HCT116 (cell line): ENCODE data around the gene CASP10. TPM values are rescaled to one million over a fixed set of nuclear protein-coding genes. Genes with fewer than 3 reads are reported as not detected.

ENCODE experiments used
- ATAC-seq: fragments of 200-7000 bp; cut with Tn5 transposase; 2 replicates; pipeline ENCODE4 v1.9.1; 2020; ENCODE audit warnings: mild to moderate bottlenecking, moderate library complexity
- BruUV-seq: library from RNA; stranded (reverse); fragments of 400-500 nt; replicated peaks from 2 replicates; lab custom pipeline; 2021; lab: Mats Ljungman, UMichigan
- CTCF ChIA-PET: fragments of 300-600 bp; sonication (Branson Sonifier 250); formaldehyde crosslinking; loops from one replicate; lab custom pipeline; 2021; ENCODE audit warnings: antibody characterized with exemption; lab: Charles Lee
- POLR2A ChIA-PET: fragments of 300-600, 350-600 bp; sonication (Branson Sonifier 250); formaldehyde crosslinking; loops from one replicate; lab custom pipeline; 2021; ENCODE audit warnings: antibody characterized with exemption; lab: Charles Lee
- RAD21 ChIA-PET, 2 experiments: fragments of 300-600 bp; sonication (Branson Sonifier 250); formaldehyde crosslinking; loops; one replicate each; lab custom pipeline; 2023; ENCODE audit warnings: low total read pairs in 2 of 2; ENCODE audit not compliant: uncharacterized antibody in 2 of 2, unreplicated experiment in 2 of 2, low non-redundant PET in 1 of 2; lab: Charles Lee
- DNase-seq: peaks from one replicate; pipeline ENCODE4 v3.0.0-alpha.2; 2010; ENCODE audit warnings: low read depth, low spot score
- H2AFZ ChIP-seq: fragments of 200-600 bp; shearing (Covaris generic), sonication (generic); 2 replicates; pipeline ENCODE4 v1.6.1; 2017; ENCODE audit warnings: low read depth, mixed run types, mixed read lengths, antibody characterized with exemption, low read length; ENCODE audit not compliant: poor library complexity, severe bottlenecking
- H3K27ac ChIP-seq: 2 replicates; pipeline ENCODE4 v1.5.1; 2012; ENCODE audit warnings: low read depth, low read length
- H3K27me3 ChIP-seq: fragments of 200-600 bp; sonication (generic); 2 replicates; pipeline ENCODE4 v1.6.1; 2016; ENCODE audit warnings: mixed run types, low read length, mixed read lengths; ENCODE audit not compliant: insufficient read depth
- H3K36me3 ChIP-seq, 2 experiments: fragments of 200-500 bp in 1 of 2; fragments of 200-600 bp in 1 of 2; sonication (Bioruptor generic) in 1 of 2; sonication (generic) in 1 of 2; 2 replicates each; pipeline versions ENCODE4 v1.5.1 to v1.6.1; 2014 to 2016; ENCODE audit warnings: low read length in 2 of 2, inconsistent platforms in 1 of 2, mixed read lengths in 1 of 2, mixed run types in 1 of 2; ENCODE audit not compliant: insufficient read depth in 2 of 2, control insufficient read depth in 1 of 2
- H3K4me1 ChIP-seq, 2 experiments: fragments of 200-600 bp in 1 of 2; sonication (generic) in 1 of 2; 2 replicates each; pipeline versions ENCODE4 v1.5.1 to v1.6.1; 2012 to 2017; ENCODE audit warnings: low read length in 2 of 2, inconsistent platforms in 1 of 2, mild to moderate bottlenecking in 1 of 2, mixed read lengths in 1 of 2, mixed run types in 1 of 2, moderate library complexity in 1 of 2; ENCODE audit not compliant: insufficient read depth in 2 of 2, control insufficient read depth in 1 of 2
- H3K4me2 ChIP-seq: fragments of 200-600 bp; sonication (generic); 2 replicates; pipeline ENCODE4 v1.6.1; 2017; ENCODE audit warnings: mixed run types, low read length, mixed read lengths
- H3K4me3 ChIP-seq, 2 experiments: fragments of 200-600 bp in 1 of 2; sonication (generic) in 1 of 2; replicated peaks in 1 of 2; 2 replicates each; pipeline ENCODE4 v1.5.1; 2011 to 2016; ENCODE audit warnings: low read length in 2 of 2, control low read depth in 1 of 2, low read depth in 1 of 2, mild to moderate bottlenecking in 1 of 2, mixed read lengths in 1 of 2, mixed run types in 1 of 2
- H3K79me2 ChIP-seq: fragments of 200-600 bp; sonication (generic); 2 replicates; pipeline ENCODE4 v1.6.1; 2017; ENCODE audit warnings: mild to moderate bottlenecking, mixed run types, low read length, moderate library complexity, mixed read lengths; ENCODE audit not compliant: insufficient read depth
- H3K9ac ChIP-seq: fragments of 200-600 bp; sonication (generic); 2 replicates; pipeline ENCODE4 v1.6.1; 2016; ENCODE audit warnings: low read length, mixed read lengths
- H3K9me2 ChIP-seq: fragments of 200-600 bp; sonication (generic), shearing (Covaris generic); 2 replicates; pipeline ENCODE4 v1.6.1; 2017; ENCODE audit warnings: mixed run types, mild to moderate bottlenecking, moderate library complexity; ENCODE audit not compliant: insufficient read depth
- H3K9me3 ChIP-seq, 2 experiments: fragments of 200-500 bp in 1 of 2; fragments of 200-600 bp in 1 of 2; sonication (Bioruptor generic) in 1 of 2; sonication (generic) in 1 of 2; 2 replicates each; pipeline ENCODE4 v1.6.1; 2014 to 2017; ENCODE audit warnings: low read length in 2 of 2, mixed read lengths in 2 of 2, inconsistent platforms in 1 of 2, low read depth in 1 of 2, mild to moderate bottlenecking in 1 of 2, mixed run types in 1 of 2, moderate library complexity in 1 of 2; ENCODE audit not compliant: control insufficient read depth in 1 of 2, insufficient read depth in 1 of 2
- H4K20me1 ChIP-seq: fragments of 200-600 bp; sonication (generic), shearing (Covaris generic); 2 replicates; pipeline ENCODE4 v1.6.1; 2017; ENCODE audit warnings: mixed run types, mild to moderate bottlenecking, moderate library complexity; ENCODE audit not compliant: insufficient read depth
- CBX3 ChIP-seq: IDR thresholded peaks from 2 replicates; pipeline ENCODE4 v1.6.1; 2012; ENCODE audit warnings: low read depth
- CEBPB ChIP-seq: IDR thresholded peaks from 2 replicates; pipeline ENCODE4 v1.6.1; 2012; ENCODE audit warnings: low read depth
- EGR1 ChIP-seq: IDR thresholded peaks from 2 replicates; pipeline ENCODE4 v1.6.1; 2012; ENCODE audit warnings: low read depth
- EZH2 ChIP-seq: fragments of 200-600 bp; sonication (generic); IDR thresholded peaks from 2 replicates; pipeline ENCODE4 v1.6.1; 2017; ENCODE audit warnings: antibody characterized with exemption, mixed run types
- FOSL1 ChIP-seq: IDR thresholded peaks from 2 replicates; pipeline ENCODE4 v1.6.1; 2012; ENCODE audit warnings: low read depth
- JUND ChIP-seq: IDR thresholded peaks from 2 replicates; pipeline ENCODE4 v1.6.1; 2012
- SP1 ChIP-seq: IDR thresholded peaks from 2 replicates; pipeline ENCODE4 v1.6.1; 2012; ENCODE audit warnings: low read depth
- SRF ChIP-seq: IDR thresholded peaks from 2 replicates; pipeline ENCODE4 v1.6.1; 2012; ENCODE audit warnings: low read depth
- YY1 ChIP-seq: IDR thresholded peaks from 2 replicates; pipeline ENCODE4 v1.6.1; 2011; ENCODE audit warnings: low read length, low read depth, moderate library complexity, mild to moderate bottlenecking; ENCODE audit not compliant: insufficient replicate concordance; ENCODE audit errors: extremely low read depth
- ZBTB33 ChIP-seq: IDR thresholded peaks from 2 replicates; pipeline ENCODE4 v1.6.1; 2011; ENCODE audit warnings: mild to moderate bottlenecking, low read length, moderate library complexity; ENCODE audit not compliant: insufficient replicate concordance; ENCODE audit errors: extremely low read depth
- ZNF274 ChIP-seq: fragments of 200-500 bp; sonication (Bioruptor generic); IDR thresholded peaks from 2 replicates; pipeline ENCODE4 v1.6.1; 2014; ENCODE audit warnings: mild to moderate bottlenecking, low read depth, low read length, inconsistent platforms
- intact Hi-C: fragments of 100-400 bp; cut with micrococcal nuclease; formaldehyde crosslinking; loops from 2 replicates; pipeline ENCODE4 v1.10.0; 2022
- total RNA-seq: library from RNA; stranded (reverse); gene quantifications from one replicate; pipeline ENCODE4 v1.2.1, GENCODE V29; 2021; ENCODE audit not compliant: unreplicated experiment
- TF ChIP-seq, protein P1 (sequence below): IDR thresholded peaks from 2 replicates; pipeline ENCODE4 v1.6.1; 2012
- TF ChIP-seq, protein P2 (sequence below): IDR thresholded peaks from 2 replicates; pipeline ENCODE4 v1.6.1; 2012

The CASP10 gene
- total RNA-seq, 1 experiment from 2014 or later = 2.6 TPM

GRCh38 chr2:201186982-201187381 is 4.0 kb downstream of the CASP10 start:
- no TSS peak for BruUV-seq
- TF ChIP-seq EGR1 (no peak), CEBPB (no peak), EZH2 (no peak), FOSL1 (no peak), SRF (no peak), YY1 (no peak), JUND (no peak), ZNF274 (no peak), CBX3 (no peak), ZBTB33 (no peak), SP1 (no peak)
- TF ChIP-seq, protein P1, sequence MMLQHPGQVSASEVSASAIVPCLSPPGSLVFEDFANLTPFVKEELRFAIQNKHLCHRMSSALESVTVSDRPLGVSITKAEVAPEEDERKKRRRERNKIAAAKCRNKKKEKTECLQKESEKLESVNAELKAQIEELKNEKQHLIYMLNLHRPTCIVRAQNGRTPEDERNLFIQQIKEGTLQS = no peak
- TF ChIP-seq, protein P2, sequence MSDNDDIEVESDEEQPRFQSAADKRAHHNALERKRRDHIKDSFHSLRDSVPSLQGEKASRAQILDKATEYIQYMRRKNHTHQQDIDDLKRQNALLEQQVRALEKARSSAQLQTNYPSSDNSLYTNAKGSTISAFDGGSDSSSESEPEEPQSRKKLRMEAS = no peak
- H4K20me1 ChIP-seq = no peaks in the 10 kb centered on the region

More at GRCh38 chr2:201186982-201187381, 4.0 kb downstream of the CASP10 start:
- Histone ChIP-seq H3K27ac (no peak overlapping the region), H3K79me2 (no peaks in the 10 kb centered on the region), H3K4me2 (no peak overlapping the region), H2AFZ (no peak overlapping the region), H3K9me2 (no peaks in the 10 kb centered on the region), H3K4me3 (no peak overlapping the region), H3K27me3 (no peaks in the 10 kb centered on the region), H3K9me3 (no peaks in the 10 kb centered on the region), H3K36me3 (no peaks in the 10 kb centered on the region), H3K9ac (no peak overlapping the region), H3K4me1 (peaks cover 0 to 13% of the 10 kb centered on the region in 2 experiments; a peak in 2 of 4 replicates)
- intact Hi-C loops = no loop called here
- ChIA-PET CTCF (no interaction called here), RAD21 (no interaction called here), POLR2A (no interaction called here)
- ATAC-seq = no peak
- DNase-seq = no peak
